OCI-LY1 (cell line): ENCODE measurements around the gene SLC9C2.

Experiments used
- H2AFZ ChIP-seq: fragments of 200-600 bp; sonication (generic), shearing (Covaris generic); 2 replicates; pipeline ENCODE4 v1.6.0; 2014; ENCODE audit warnings: antibody characterized with exemption, mild to moderate bottlenecking, low read length
- H3F3A ChIP-seq: fragments of 200-600 bp; sonication (generic), shearing (Covaris generic); 2 replicates; pipeline ENCODE4 v1.6.0; 2014; ENCODE audit warnings: mild to moderate bottlenecking, antibody characterized with exemption, low read length, moderate library complexity; ENCODE audit not compliant: insufficient read depth
- H3K27ac ChIP-seq: fragments of 200-600 bp; sonication (generic); 2 replicates; pipeline ENCODE4 v1.5.1; 2014; ENCODE audit warnings: low read length, mixed run types, mild to moderate bottlenecking, low read depth; ENCODE audit not compliant: poor library complexity, severe bottlenecking
- H3K27me3 ChIP-seq: fragments of 200-600 bp; sonication (generic); 2 replicates; pipeline ENCODE4 v1.6.0; 2014; ENCODE audit warnings: antibody characterized with exemption, mild to moderate bottlenecking, low read length, moderate library complexity; ENCODE audit not compliant: insufficient read depth
- H3K36me3 ChIP-seq: fragments of 200-600 bp; sonication (generic); 2 replicates; pipeline ENCODE4 v1.6.1; 2014; ENCODE audit warnings: mild to moderate bottlenecking, antibody characterized with exemption, low read length, moderate library complexity, mixed read lengths; ENCODE audit not compliant: insufficient read depth
- H3K4me1 ChIP-seq: fragments of 200-600 bp; sonication (generic); 2 replicates; pipeline ENCODE4 v1.5.1; 2014; ENCODE audit warnings: mild to moderate bottlenecking, low read length, moderate library complexity; ENCODE audit not compliant: insufficient read depth, severe bottlenecking
- H3K4me2 ChIP-seq: fragments of 200-600 bp; sonication (generic), shearing (Covaris generic); 2 replicates; pipeline ENCODE4 v1.6.1; 2014; ENCODE audit warnings: low read length
- H3K4me3 ChIP-seq: fragments of 200-600 bp; sonication (generic); 2 replicates; pipeline ENCODE4 v1.5.1; 2014; ENCODE audit warnings: low read length, low read depth, mild to moderate bottlenecking, mixed read lengths; ENCODE audit not compliant: poor library complexity, severe bottlenecking
- H3K79me2 ChIP-seq: fragments of 200-600 bp; shearing (Covaris generic); 2 replicates; pipeline ENCODE4 v1.6.1; 2016; ENCODE audit warnings: mixed run types, low read length, mixed read lengths; ENCODE audit not compliant: insufficient read depth
- H3K9ac ChIP-seq: fragments of 200-600 bp; sonication (generic), shearing (Covaris generic); 2 replicates; pipeline ENCODE4 v1.6.1; 2014; ENCODE audit warnings: mild to moderate bottlenecking, low read length, mixed read lengths
- H3K9me2 ChIP-seq: fragments of 200-600 bp; sonication (generic), shearing (Covaris generic); 2 replicates; pipeline ENCODE4 v1.6.1; 2014; ENCODE audit warnings: low read depth, mild to moderate bottlenecking, low read length, mixed read lengths
- H3K9me3 ChIP-seq: fragments of 200-600 bp; shearing (Covaris generic); 2 replicates; pipeline ENCODE4 v1.6.1; 2014; ENCODE audit warnings: low read length, mixed read lengths
- H4K20me1 ChIP-seq: fragments of 200-600 bp; sonication (generic), shearing (Covaris generic); 2 replicates; pipeline ENCODE4 v1.6.0; 2016; ENCODE audit warnings: mild to moderate bottlenecking, low read length; ENCODE audit not compliant: insufficient read depth
- CTCF ChIP-seq: fragments of 200-600 bp; sonication (generic), shearing (Covaris generic); IDR thresholded peaks from 2 replicates; pipeline ENCODE4 v1.5.1; 2017; ENCODE audit warnings: mild to moderate bottlenecking, antibody characterized with exemption, low read length, moderate library complexity, mixed read lengths
- EZH2 ChIP-seq: fragments of 200-600 bp; sonication (generic), shearing (Covaris generic); IDR thresholded peaks from 2 replicates; pipeline ENCODE4 v1.8.0; 2017; ENCODE audit warnings: borderline replicate concordance, mixed run types, mild to moderate bottlenecking, antibody characterized with exemption, low read length, moderate library complexity, mixed read lengths

Gene SLC9C2

GRCh38 chr1:173532237-173532636 lies 70.6 kb downstream of the SLC9C2 start:
- H3K4me3 ChIP-seq = no peak overlapping the region
- H3F3A ChIP-seq = no peaks in the 10 kb centered on the region
- H3K9me3 ChIP-seq = no peaks in the 10 kb centered on the region
- no peaks in the 10 kb centered on the region for H3K4me1 ChIP-seq
- no peaks in the 10 kb centered on the region for H3K79me2 ChIP-seq
- H4K20me1 ChIP-seq = no peaks in the 10 kb centered on the region
- no peaks in the 10 kb centered on the region for H3K9me2 ChIP-seq
- H3K9ac ChIP-seq = no peak overlapping the region
- no peaks in the 10 kb centered on the region for H3K36me3 ChIP-seq
- H2AFZ ChIP-seq = no peak overlapping the region
- H3K27ac ChIP-seq = no peak overlapping the region
- TF ChIP-seq EZH2 = no peak
- TF ChIP-seq CTCF = no peak
- no peak overlapping the region for H3K4me2 ChIP-seq
- no peaks in the 10 kb centered on the region for H3K27me3 ChIP-seq

GRCh38 chr1:173530795-173531693 lies 71.8 kb downstream of the SLC9C2 start:
- Histone ChIP-seq H3K9me3 (no peaks in the 10 kb centered on the region), H3K9me2 (no peaks in the 10 kb centered on the region), H3K36me3 (no peaks in the 10 kb centered on the region), H3K4me2 (no peak overlapping the region), H3K27ac (no peak overlapping the region), H2AFZ (no peak overlapping the region), H3K79me2 (no peaks in the 10 kb centered on the region), H3K4me3 (no peak overlapping the region), H3K27me3 (no peaks in the 10 kb centered on the region), H3K4me1 (no peaks in the 10 kb centered on the region), H3F3A (no peaks in the 10 kb centered on the region), H3K9ac (no peak overlapping the region), H4K20me1 (no peaks in the 10 kb centered on the region)
- TF ChIP-seq EZH2 (no peak), CTCF (no peak)

- H3K4me1 ChIP-seq = no peaks in the 10 kb centered on the region
- no peaks in the 10 kb centered on the region for H4K20me1 ChIP-seq
- H3K27ac ChIP-seq = no peak overlapping the region
- no peak overlapping the region for H3K4me2 ChIP-seq
- H3K36me3 ChIP-seq = no peaks in the 10 kb centered on the region
- H3F3A ChIP-seq = no peaks in the 10 kb centered on the region
- no peaks in the 10 kb centered on the region for H3K27me3 ChIP-seq
- no peak for TF ChIP-seq EZH2
- TF ChIP-seq CTCF = no peak
- no peak overlapping the region for H3K4me3 ChIP-seq
- no peak overlapping the region for H2AFZ ChIP-seq
- no peaks in the 10 kb centered on the region for H3K9me3 ChIP-seq
- H3K79me2 ChIP-seq = no peaks in the 10 kb centered on the region
- H3K9me2 ChIP-seq = no peaks in the 10 kb centered on the region
- no peak overlapping the region for H3K9ac ChIP-seq
Observed at GRCh38 chr1:173529106-173529505, 73.8 kb downstream of the SLC9C2 start.
